B cell (primary cell): Measurements from ENCODE around the gene QSER1.

Experiments
- CTCF ChIP-seq: fragments of 200-600 bp; IDR thresholded peaks from one replicate; pipeline ENCODE4 v1.8.0; 2022; ENCODE audit warnings: antibody characterized with exemption, mild to moderate bottlenecking
- EZH2 ChIP-seq: IDR thresholded peaks from 2 replicates; pipeline ENCODE4 v1.6.1; 2012; ENCODE audit warnings: borderline replicate concordance, low read depth, mild to moderate bottlenecking, moderate library complexity, low read length; ENCODE audit not compliant: insufficient read depth, poor library complexity, severe bottlenecking

- TF ChIP-seq CTCF (no peak), EZH2 (no peak)
These were observed 42.9 kb downstream of the QSER1 start for GRCh38 chr11:32935462-32936029.
